ENCODE results near the gene TDRD7.

- TF ChIP-seq CTCF (IDR thresholded peaks at IDR 0.05) (no peak), POLR2A (IDR thresholded peaks at IDR 0.05) (no peak), EP300 (IDR thresholded peaks at IDR 0.05) (no peak)
Measured at GRCh38 chr9:97478301-97478981, 66.5 kb downstream of the TDRD7 start.
